ENCODE measurements around the gene TPPP3. TPM values are rescaled to one million over a fixed set of nuclear protein-coding genes. Genes with fewer than 3 reads are reported as not detected.
"Not testable (repeated sequence)": the region's sequence is repeated elsewhere in the genome, so short reads cannot be mapped to it uniquely, and the experiment has no call there.

TPPP3 gene
- total and polyA plus RNA-seq, 2 experiments from 2014 or later, result 2.5 to 7.2 TPM

- no peaks in the 10 kb centered on the region for H3K36me3 ChIP-seq
- no peaks in the 10 kb centered on the region for H3K4me1 ChIP-seq (ENCODE audit: low read depth)
- no peak overlapping the region for H3K27ac ChIP-seq
- no peak overlapping the region for H3K4me3 ChIP-seq
- peaks cover 80% of the 10 kb centered on the region for H3K27me3 ChIP-seq
- no peak for DNase-seq (ENCODE audit: low read depth in 1 of 2, low spot score in 1 of 2)
- no peak for TF ChIP-seq CTCF (IDR thresholded peaks at IDR 0.05; ENCODE audit: low read depth, low read length)
- no peaks in the 10 kb centered on the region for H3K9me3 ChIP-seq (ENCODE audit: low read depth)
Observed at GRCh38 chr16:67364600-67365235, 28.6 kb downstream of the TPPP3 start.

- DNase-seq (ENCODE audit: low read depth in 1 of 2, low spot score in 1 of 2), result no peak
- no peak overlapping the region for H3K4me3 ChIP-seq
- no peak overlapping the region for H3K27ac ChIP-seq
- no peak for TF ChIP-seq CTCF (IDR thresholded peaks at IDR 0.05; ENCODE audit: low read depth, low read length)
- H3K27me3 ChIP-seq, result peaks cover 47% of the 10 kb centered on the region
- no peaks in the 10 kb centered on the region for H3K36me3 ChIP-seq
- H3K4me1 ChIP-seq (ENCODE audit: low read depth), result no peaks in the 10 kb centered on the region
- H3K9me3 ChIP-seq (ENCODE audit: low read depth), result no peaks in the 10 kb centered on the region
Observed at GRCh38 chr16:67361038-67361437, 32.3 kb downstream of the TPPP3 start.

- H3K4me3 ChIP-seq; H3K27ac ChIP-seq; H3K9me3 ChIP-seq (ENCODE audit: low read depth); H3K4me1 ChIP-seq (ENCODE audit: low read depth); DNase-seq (ENCODE audit: low read depth in 1 of 2, low spot score in 1 of 2); H3K36me3 ChIP-seq: not testable (repeated sequence)
- peaks cover 35% of the 10 kb centered on the region for H3K27me3 ChIP-seq
Observed at GRCh38 chr16:67359540-67360269, 33.6 kb downstream of the TPPP3 start.

- no peaks in the 10 kb centered on the region for H3K4me1 ChIP-seq (ENCODE audit: low read depth)
- no peak overlapping the region for H3K4me3 ChIP-seq
- no peak for TF ChIP-seq CTCF (IDR thresholded peaks at IDR 0.05; ENCODE audit: low read depth, low read length)
- peaks cover 24% of the 10 kb centered on the region for H3K27me3 ChIP-seq
- no peak overlapping the region for H3K27ac ChIP-seq
- no peak for DNase-seq (ENCODE audit: low read depth in 1 of 2, low spot score in 1 of 2)
- no peaks in the 10 kb centered on the region for H3K36me3 ChIP-seq
- H3K9me3 ChIP-seq (ENCODE audit: low read depth), result no peaks in the 10 kb centered on the region
Observed at GRCh38 chr16:67357561-67357960, 35.7 kb downstream of the TPPP3 start.

- Histone ChIP-seq H3K4me3 (no peak overlapping the region), H3K27ac (no peak overlapping the region), H3K4me1 (ENCODE audit: low read depth) (no peaks in the 10 kb centered on the region), H3K36me3 (no peaks in the 10 kb centered on the region), H3K27me3 (peaks cover 17% of the 10 kb centered on the region), H3K9me3 (ENCODE audit: low read depth) (no peaks in the 10 kb centered on the region)
- TF ChIP-seq CTCF (IDR thresholded peaks at IDR 0.05; ENCODE audit: low read depth, low read length), result no peak
- no peak for DNase-seq (ENCODE audit: low read depth in 1 of 2, low spot score in 1 of 2)
Observed at GRCh38 chr16:67356396-67356795, 36.9 kb downstream of the TPPP3 start.

GRCh38 chr16:67352463-67352862 is 40.8 kb downstream of the TPPP3 start:
- H3K27me3 ChIP-seq, result peaks cover 22% of the 10 kb centered on the region

More at GRCh38 chr16:67352463-67352862, 40.8 kb downstream of the TPPP3 start:
- DNase-seq (ENCODE audit: low read depth in 1 of 2, low spot score in 1 of 2); H3K36me3 ChIP-seq; H3K4me1 ChIP-seq (ENCODE audit: low read depth); H3K4me3 ChIP-seq; H3K9me3 ChIP-seq (ENCODE audit: low read depth); H3K27ac ChIP-seq: not testable (repeated sequence)

Data from cardiac muscle cell (in vitro differentiated cells and primary cell).